ENCODE data around the gene IER3. TPM values are rescaled to one million over a fixed set of nuclear protein-coding genes. Genes with fewer than 3 reads are reported as not detected.
"Not testable (repeated sequence)": the region's sequence is repeated elsewhere in the genome, so short reads cannot be mapped to it uniquely, and the experiment has no call there.

Gene IER3
- total and polyA plus RNA-seq, 8 donors = 16.5 to 187 (median 113) TPM

DNA sequence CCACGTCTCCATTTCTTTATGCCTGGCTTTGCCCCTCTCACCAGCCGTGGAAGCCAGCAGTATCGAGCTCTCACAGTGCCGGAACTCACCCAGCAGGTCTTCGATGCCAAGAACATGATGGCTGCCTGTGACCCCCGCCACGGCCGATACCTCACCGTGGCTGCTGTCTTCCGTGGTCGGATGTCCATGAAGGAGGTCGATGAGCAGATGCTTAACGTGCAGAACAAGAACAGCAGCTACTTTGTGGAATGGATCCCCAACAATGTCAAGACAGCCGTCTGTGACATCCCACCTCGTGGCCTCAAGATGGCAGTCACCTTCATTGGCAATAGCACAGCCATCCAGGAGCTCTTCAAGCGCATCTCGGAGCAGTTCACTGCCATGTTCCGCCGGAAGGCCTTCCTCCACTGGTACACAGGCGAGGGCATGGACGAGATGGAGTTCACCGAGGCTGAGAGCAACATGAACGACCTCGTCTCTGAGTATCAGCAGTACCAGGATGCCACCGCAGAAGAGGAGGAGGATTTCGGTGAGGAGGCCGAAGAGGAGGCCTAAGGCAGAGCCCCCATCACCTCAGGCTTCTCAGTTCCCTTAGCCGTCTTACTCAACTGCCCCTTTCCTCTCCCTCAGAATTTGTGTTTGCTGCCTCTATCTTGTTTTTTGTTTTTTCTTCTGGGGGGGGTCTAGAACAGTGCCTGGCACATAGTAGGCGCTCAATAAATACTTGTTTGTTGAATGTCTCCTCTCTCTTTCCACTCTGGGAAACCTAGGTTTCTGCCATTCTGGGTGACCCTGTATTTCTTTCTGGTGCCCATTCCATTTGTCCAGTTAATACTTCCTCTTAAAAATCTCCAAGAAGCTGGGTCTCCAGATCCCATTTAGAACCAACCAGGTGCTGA is 20.3 kb downstream of the IER3 start:
- TF ChIP-seq POLR2AphosphoS5 (IDR thresholded peaks at IDR 0.05) = peak in 1 of 3 donors; percentile 9
- intact Hi-C loops (cut with DNase I; ENCODE audit: low total_unique reads); H3K27me3 ChIP-seq; DNase-seq; H3K9me3 ChIP-seq: not testable (repeated sequence)
- peaks cover 22 to 71% (median 45%) of the 10 kb centered on the region in 4 donors for H3K4me1 ChIP-seq
- H3K36me3 ChIP-seq = peaks cover 51 to 69% (median 66%) of the 10 kb centered on the region in 4 donors
- 54 to 60% (median 56%) methylated on average over 19 to 29 of the region's 29 CpGs for WGBS, 5 donors
- H3K4me3 ChIP-seq = peak overlapping the region in 1 of 4 donors; percentile 11
- H3K27ac ChIP-seq = peak overlapping the region in 3 of 5 donors; percentile 42 to 98 (median 49)

DNA sequence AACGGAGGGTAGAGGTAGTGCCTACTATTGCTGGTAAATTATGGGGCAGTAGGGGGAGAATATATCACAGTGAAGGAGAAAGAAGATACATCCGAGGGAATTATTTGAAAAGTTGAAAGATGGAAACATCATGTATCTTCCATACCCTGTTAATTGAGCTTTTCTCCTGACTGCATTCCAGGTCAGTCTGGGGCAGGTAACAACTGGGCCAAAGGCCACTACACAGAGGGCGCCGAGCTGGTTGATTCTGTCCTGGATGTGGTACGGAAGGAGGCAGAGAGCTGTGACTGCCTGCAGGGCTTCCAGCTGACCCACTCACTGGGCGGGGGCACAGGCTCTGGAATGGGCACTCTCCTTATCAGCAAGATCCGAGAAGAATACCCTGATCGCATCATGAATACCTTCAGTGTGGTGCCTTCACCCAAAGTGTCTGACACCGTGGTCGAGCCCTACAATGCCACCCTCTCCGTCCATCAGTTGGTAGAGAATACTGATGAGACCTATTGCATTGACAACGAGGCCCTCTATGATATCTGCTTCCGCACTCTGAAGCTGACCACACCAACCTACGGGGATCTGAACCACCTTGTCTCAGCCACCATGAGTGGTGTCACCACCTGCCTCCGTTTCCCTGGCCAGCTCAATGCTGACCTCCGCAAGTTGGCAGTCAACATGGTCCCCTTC is 21.0 kb downstream of the IER3 start:
- peaks cover 24 to 72% (median 50%) of the 10 kb centered on the region in 4 donors for H3K4me1 ChIP-seq

DNA sequence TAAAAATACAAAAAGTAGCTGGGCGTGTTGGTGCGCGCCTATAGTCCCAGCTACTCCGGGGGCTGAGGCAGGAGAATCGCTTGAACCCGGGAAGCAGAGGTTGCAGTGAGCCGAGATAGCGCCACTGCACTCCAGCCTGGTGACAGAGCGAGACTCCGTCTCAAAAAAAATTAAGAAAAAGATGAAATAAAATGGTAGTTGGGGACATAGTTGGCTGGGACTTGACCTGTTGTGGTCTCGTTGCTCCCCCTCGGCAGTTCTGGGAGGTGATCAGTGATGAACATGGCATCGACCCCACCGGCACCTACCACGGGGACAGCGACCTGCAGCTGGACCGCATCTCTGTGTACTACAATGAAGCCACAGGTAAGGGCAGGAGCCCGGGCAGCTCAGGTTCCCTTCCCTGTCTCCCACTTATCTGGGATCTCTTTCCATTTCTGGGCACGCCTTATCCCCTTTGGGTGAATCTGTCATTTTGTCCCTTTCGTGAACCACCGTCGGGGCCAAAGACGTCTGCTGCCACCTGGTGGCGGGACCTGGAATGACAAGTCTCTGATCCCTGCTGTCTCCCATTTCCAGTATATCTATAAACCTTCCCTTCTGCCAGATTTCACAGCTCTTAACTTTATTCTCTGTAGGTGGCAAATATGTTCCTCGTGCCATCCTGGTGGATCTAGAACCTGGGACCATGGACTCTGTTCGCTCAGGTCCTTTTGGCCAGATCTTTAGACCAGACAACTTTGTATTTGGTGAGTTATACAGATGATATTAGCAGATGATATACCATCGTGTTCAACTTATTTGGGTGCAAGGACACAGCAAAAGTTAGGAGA is 21.9 kb downstream of the IER3 start:
- intact Hi-C loops (cut with DNase I; ENCODE audit: low total_unique reads) = no loop called here
- Histone ChIP-seq H3K36me3 (peaks cover 40 to 53% (median 50%) of the 10 kb centered on the region in 4 donors), H3K4me3 (peak overlapping the region; percentile 72 to 90 (median 86)), H3K9me3 (no peaks in the 10 kb centered on the region), H3K27me3 (no peaks in the 10 kb centered on the region), H3K4me1 (peaks cover 29 to 72% (median 55%) of the 10 kb centered on the region in 4 donors), H3K27ac (peak overlapping the region; percentile 91 to 99 (median 98))
- TF ChIP-seq POLR2AphosphoS5 (IDR thresholded peaks at IDR 0.05) (peak in 2 of 3 donors; percentile 33 to 84), EP300 (IDR thresholded peaks at IDR 0.05) (no peak), POLR2A (IDR thresholded peaks at IDR 0.05) (no peak)
- TF ChIP-seq, protein P1, sequence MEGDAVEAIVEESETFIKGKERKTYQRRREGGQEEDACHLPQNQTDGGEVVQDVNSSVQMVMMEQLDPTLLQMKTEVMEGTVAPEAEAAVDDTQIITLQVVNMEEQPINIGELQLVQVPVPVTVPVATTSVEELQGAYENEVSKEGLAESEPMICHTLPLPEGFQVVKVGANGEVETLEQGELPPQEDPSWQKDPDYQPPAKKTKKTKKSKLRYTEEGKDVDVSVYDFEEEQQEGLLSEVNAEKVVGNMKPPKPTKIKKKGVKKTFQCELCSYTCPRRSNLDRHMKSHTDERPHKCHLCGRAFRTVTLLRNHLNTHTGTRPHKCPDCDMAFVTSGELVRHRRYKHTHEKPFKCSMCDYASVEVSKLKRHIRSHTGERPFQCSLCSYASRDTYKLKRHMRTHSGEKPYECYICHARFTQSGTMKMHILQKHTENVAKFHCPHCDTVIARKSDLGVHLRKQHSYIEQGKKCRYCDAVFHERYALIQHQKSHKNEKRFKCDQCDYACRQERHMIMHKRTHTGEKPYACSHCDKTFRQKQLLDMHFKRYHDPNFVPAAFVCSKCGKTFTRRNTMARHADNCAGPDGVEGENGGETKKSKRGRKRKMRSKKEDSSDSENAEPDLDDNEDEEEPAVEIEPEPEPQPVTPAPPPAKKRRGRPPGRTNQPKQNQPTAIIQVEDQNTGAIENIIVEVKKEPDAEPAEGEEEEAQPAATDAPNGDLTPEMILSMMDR (IDR thresholded peaks at IDR 0.05) = peak in 6 of 7 experiments; percentile 73 to 99 (median 98)
- DNase-seq = peak; percentile 88 to 93
- WGBS, 5 donors = 7 to 10% (median 8%) methylated on average over 27 of the region's 27 CpGs

More for the DNA sequence above, 21.0 kb downstream of the IER3 start:
- H3K27me3 ChIP-seq; DNase-seq; H3K9me3 ChIP-seq; intact Hi-C loops (cut with DNase I; ENCODE audit: low total_unique reads): not testable (repeated sequence)
- Histone ChIP-seq H3K4me3 (peak overlapping the region in 1 of 4 donors; percentile 11), H3K36me3 (peaks cover 48 to 61% (median 58%) of the 10 kb centered on the region in 4 donors), H3K27ac (peak overlapping the region in 4 of 5 donors; percentile 93 to 99 (median 98))
- WGBS, 5 donors = 47 to 55% (median 51%) methylated on average over 16 of the region's 16 CpGs

DNA sequence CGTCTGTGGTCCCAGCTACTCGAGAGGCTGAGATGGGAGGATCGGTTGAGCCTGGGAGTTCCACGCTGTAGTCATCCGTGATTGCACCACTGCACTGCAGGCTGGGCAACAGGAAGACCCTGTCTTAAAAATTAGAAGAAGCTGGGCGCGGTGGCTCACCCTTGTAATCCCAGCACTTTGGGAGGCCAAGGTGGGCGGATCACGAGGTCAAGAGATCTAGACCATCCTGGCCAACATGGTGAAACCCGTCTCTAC is 22.4 kb downstream of the IER3 start:
- H3K27me3 ChIP-seq; H3K9me3 ChIP-seq; DNase-seq; intact Hi-C loops (cut with DNase I; ENCODE audit: low total_unique reads): not testable (repeated sequence)
- H3K27ac ChIP-seq = peak overlapping the region; percentile 91 to 99 (median 98)
- peaks cover 34 to 48% (median 45%) of the 10 kb centered on the region in 4 donors for H3K36me3 ChIP-seq
- peak overlapping the region; percentile 72 to 90 (median 86) for H3K4me3 ChIP-seq
- peaks cover 29 to 69% (median 55%) of the 10 kb centered on the region in 4 donors for H3K4me1 ChIP-seq
- WGBS, 5 donors = 3 to 8% (median 5%) methylated on average over 10 of the region's 10 CpGs

DNA sequence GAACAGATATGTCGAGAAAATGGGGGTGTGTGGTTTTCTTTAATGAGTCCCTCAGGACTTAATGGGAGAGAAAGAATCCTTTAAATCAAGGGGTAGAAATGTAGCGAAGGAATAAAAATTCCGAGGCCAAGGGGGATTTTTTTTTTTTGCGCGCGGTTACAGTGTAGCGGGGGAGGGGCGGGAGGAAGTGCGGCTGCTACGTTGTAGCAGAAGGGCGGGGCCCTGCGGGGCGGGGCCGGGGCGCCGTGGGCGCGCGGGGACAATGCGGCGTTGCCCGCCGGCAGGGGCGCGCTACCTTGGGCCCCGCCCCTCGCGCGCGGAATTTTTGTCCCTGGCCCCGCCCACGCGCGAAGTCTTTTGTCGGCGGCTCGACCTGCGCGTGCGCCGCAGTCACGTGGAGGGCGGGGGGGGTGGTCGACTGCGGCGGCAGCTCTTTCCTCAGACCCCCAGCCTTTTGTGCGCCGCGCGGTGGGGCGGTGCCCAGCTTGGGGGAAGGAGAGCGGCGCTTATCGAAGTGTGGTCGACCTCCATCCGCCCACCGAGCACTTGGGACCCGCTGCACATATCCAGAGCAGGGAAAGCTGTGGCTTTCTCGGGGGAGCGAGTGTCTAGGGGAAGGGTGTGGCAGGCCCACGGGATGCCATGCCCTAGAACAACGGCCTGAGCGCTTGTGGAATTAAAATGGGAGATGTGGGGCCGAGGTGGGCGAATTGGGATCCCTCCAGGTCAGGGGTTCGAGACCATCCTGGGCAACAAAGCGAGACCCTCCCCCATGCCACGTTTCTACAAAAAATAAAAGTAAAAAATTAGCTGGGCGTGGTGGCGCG is 22.9 kb downstream of the IER3 start:
- peak overlapping the region; percentile 93 to 99 (median 98) for H3K27ac ChIP-seq
- intact Hi-C loops (cut with DNase I; ENCODE audit: low total_unique reads) = no loop called here
- H3K4me3 ChIP-seq = peak overlapping the region; percentile 72 to 90 (median 86)
- TF ChIP-seq POLR2AphosphoS5 (IDR thresholded peaks at IDR 0.05) = peak; percentile 34 to 77 (median 65)
- TF ChIP-seq POLR2A (IDR thresholded peaks at IDR 0.05) = no peak
- TF ChIP-seq, protein P1 (IDR thresholded peaks at IDR 0.05) = peak in 3 of 7 experiments; percentile 44 to 80 (median 51)
- no peak for TF ChIP-seq EP300 (IDR thresholded peaks at IDR 0.05)
- DNase-seq = peak; percentile 94 to 98
- H3K36me3 ChIP-seq = peaks cover 31 to 42% (median 40%) of the 10 kb centered on the region in 4 donors
- no peaks in the 10 kb centered on the region for H3K27me3 ChIP-seq
- no peaks in the 10 kb centered on the region for H3K9me3 ChIP-seq
- WGBS, 5 donors = 0 to 1% (median 1%) methylated on average over 43 to 71 of the region's 71 CpGs
- H3K4me1 ChIP-seq = peaks cover 29 to 74% (median 60%) of the 10 kb centered on the region in 4 donors

Data from stomach (tissue), 9 donors.